ENCODE data around the gene GRHPR.

Gene GRHPR

GRCh38 chr9:37408933-37409710 is 13.4 kb upstream of the GRHPR start:
- TF ChIP-seq ZNF274 (IDR thresholded peaks at IDR 0.05; ENCODE audit: low read depth, low read length): no peak
- no peak overlapping the region; the same call in 1 of the 2 replicates for H3K4me3 ChIP-seq (ENCODE audit: low read length)

- H3K4me3 ChIP-seq (ENCODE audit: low read length): no peak overlapping the region; the same call in 1 of the 2 replicates
- TF ChIP-seq ZNF274 (IDR thresholded peaks at IDR 0.05; ENCODE audit: low read depth, low read length): no peak
Measured at GRCh38 chr9:37410354-37410861, 12.1 kb upstream of the GRHPR start.

GRCh38 chr9:37410969-37411785 is 11.3 kb upstream of the GRHPR start:
- TF ChIP-seq ZNF274 (IDR thresholded peaks at IDR 0.05; ENCODE audit: low read depth, low read length): no peak
- no peak overlapping the region for H3K4me3 ChIP-seq (ENCODE audit: low read length)

- no peak overlapping the region for H3K4me3 ChIP-seq (ENCODE audit: low read length)
- no peak for TF ChIP-seq ZNF274 (IDR thresholded peaks at IDR 0.05; ENCODE audit: low read depth, low read length)
Measured at GRCh38 chr9:37412431-37413151, 9.9 kb upstream of the GRHPR start.

GRCh38 chr9:37413311-37413710 is 9.2 kb upstream of the GRHPR start:
- TF ChIP-seq ZNF274 (IDR thresholded peaks at IDR 0.05; ENCODE audit: low read depth, low read length): no peak

GRCh38 chr9:37414503-37414943 is 8.0 kb upstream of the GRHPR start:
- H3K4me3 ChIP-seq (ENCODE audit: low read length): no peak overlapping the region
- no peak for TF ChIP-seq ZNF274 (IDR thresholded peaks at IDR 0.05; ENCODE audit: low read depth, low read length)

More at GRCh38 chr9:37413311-37413710, 9.2 kb upstream of the GRHPR start:
- no peak overlapping the region for H3K4me3 ChIP-seq (ENCODE audit: low read length)

- H3K4me3 ChIP-seq (ENCODE audit: low read length): no peak overlapping the region
- TF ChIP-seq ZNF274 (IDR thresholded peaks at IDR 0.05; ENCODE audit: low read depth, low read length): no peak
Measured at GRCh38 chr9:37415011-37415719, 7.3 kb upstream of the GRHPR start.

- TF ChIP-seq ZNF274 (IDR thresholded peaks at IDR 0.05; ENCODE audit: low read depth, low read length): no peak
- no peak overlapping the region for H3K4me3 ChIP-seq (ENCODE audit: low read length)
Measured at GRCh38 chr9:37417252-37417803, 5.2 kb upstream of the GRHPR start.

- no peak overlapping the region for H3K4me3 ChIP-seq (ENCODE audit: low read length)
- TF ChIP-seq ZNF274 (IDR thresholded peaks at IDR 0.05; ENCODE audit: low read depth, low read length): no peak
Measured at GRCh38 chr9:37417857-37418618, 4.5 kb upstream of the GRHPR start.

GRCh38 chr9:37419204-37419603 is 3.3 kb upstream of the GRHPR start:
- no peak for TF ChIP-seq ZNF274 (IDR thresholded peaks at IDR 0.05; ENCODE audit: low read depth, low read length)
- no peak overlapping the region for H3K4me3 ChIP-seq (ENCODE audit: low read length)

- TF ChIP-seq ZNF274 (IDR thresholded peaks at IDR 0.05; ENCODE audit: low read depth, low read length): no peak
- no peak overlapping the region for H3K4me3 ChIP-seq (ENCODE audit: low read length)
Measured at GRCh38 chr9:37420271-37421215, 2.0 kb upstream of the GRHPR start.
